PC-3 (cell line): Measurements from ENCODE around the gene SPEM3. TPM values are rescaled to one million over a fixed set of nuclear protein-coding genes. Genes with fewer than 3 reads are reported as not detected.

Experiments
- ATAC-seq: fragments of 200-7000 bp; cut with Tn5 transposase; 2 replicates; pipeline ENCODE4 v1.9.1; 2020; ENCODE audit warnings: mild to moderate bottlenecking, moderate library complexity
- BruUV-seq: library from RNA; stranded (reverse); fragments of 400-500 nt; replicated peaks from 2 replicates; lab custom pipeline; 2021; lab: Mats Ljungman, UMichigan
- CTCF ChIA-PET: fragments of 300-600 bp; sonication (Branson Sonifier 250); formaldehyde crosslinking; loops from one replicate; lab custom pipeline; 2022; ENCODE audit warnings: antibody characterized with exemption; lab: Charles Lee
- POLR2A ChIA-PET: fragments of 300-600 bp; sonication (Branson Sonifier 250); formaldehyde crosslinking; loops from one replicate; lab custom pipeline; 2022; ENCODE audit warnings: antibody characterized with exemption; ENCODE audit not compliant: unreplicated experiment; lab: Charles Lee
- DNase-seq: peaks from one replicate; pipeline ENCODE4 v3.0.0-alpha.2; 2015
- H2AFZ ChIP-seq: fragments of 300-600 bp; sonication (generic); 2 replicates; pipeline ENCODE4 v1.6.0; 2016; ENCODE audit warnings: antibody characterized with exemption, low read length
- H3F3A ChIP-seq: fragments of 300-600 bp; sonication (generic); one replicate; pipeline ENCODE4 v1.6.0; 2017; ENCODE audit warnings: antibody characterized with exemption, low read length, control low read depth, mild to moderate bottlenecking; ENCODE audit not compliant: unreplicated experiment
- H3K27ac ChIP-seq: fragments of 300-600 bp; sonication (generic); 2 replicates; pipeline ENCODE4 v1.5.1; 2016; ENCODE audit warnings: mild to moderate bottlenecking, low read length
- H3K27me3 ChIP-seq: fragments of 300-600 bp; sonication (generic); 2 replicates; pipeline ENCODE4 v1.6.1; 2016; ENCODE audit warnings: low read length, mixed read lengths
- H3K36me3 ChIP-seq: fragments of 300-600 bp; sonication (generic); 2 replicates; pipeline ENCODE4 v1.6.1; 2016; ENCODE audit warnings: low read depth, mixed run types, low read length, mixed read lengths
- H3K4me1 ChIP-seq: fragments of 300-600 bp; sonication (generic); 2 replicates; pipeline ENCODE4 v1.5.1; 2016; ENCODE audit warnings: low read length; ENCODE audit not compliant: insufficient read depth
- H3K4me2 ChIP-seq: fragments of 300-600 bp; sonication (generic); 2 replicates; pipeline ENCODE4 v1.6.0; 2016; ENCODE audit warnings: low read length
- H3K4me3 ChIP-seq: fragments of 300-600 bp; sonication (generic); 2 replicates; pipeline ENCODE4 v1.5.1; 2016; ENCODE audit warnings: mild to moderate bottlenecking, low read length, mixed read lengths
- H3K79me2 ChIP-seq: fragments of 300-600 bp; sonication (generic); 2 replicates; pipeline ENCODE4 v1.6.1; 2017; ENCODE audit warnings: low read length, mixed read lengths
- H3K9ac ChIP-seq: fragments of 300-600 bp; sonication (generic); 2 replicates; pipeline ENCODE4 v1.6.0; 2016; ENCODE audit warnings: mild to moderate bottlenecking, low read length
- H3K9me2 ChIP-seq: fragments of 300-600 bp; sonication (generic); replicated peaks from 2 replicates; pipeline ENCODE4 v1.6.1; 2016; ENCODE audit warnings: mixed run types, low read length, mixed read lengths
- H3K9me3 ChIP-seq: fragments of 300-600 bp; sonication (generic); 2 replicates; pipeline ENCODE4 v1.6.1; 2016; ENCODE audit warnings: low read length, mixed read lengths
- H4K20me1 ChIP-seq: fragments of 300-600 bp; sonication (generic); 2 replicates; pipeline ENCODE4 v1.6.1; 2016; ENCODE audit warnings: low read length, mixed read lengths
- EZH2 ChIP-seq: fragments of 300-600 bp; sonication (generic); IDR thresholded peaks from one replicate; pipeline ENCODE4 v1.6.1; 2017; ENCODE audit warnings: antibody characterized with exemption, mild to moderate bottlenecking, low read length; ENCODE audit not compliant: unreplicated experiment
- EZH2phosphoT487 ChIP-seq: fragments of 300-600 bp; sonication (generic); IDR thresholded peaks from 2 replicates; pipeline ENCODE4 v1.6.1; 2018; ENCODE audit warnings: mild to moderate bottlenecking, antibody characterized with exemption, low read length, borderline replicate concordance
- intact Hi-C: fragments of 100-400 bp; cut with micrococcal nuclease; formaldehyde crosslinking; loops from 2 replicates; pipeline ENCODE4 v1.9.0; 2023
- total RNA-seq: library from RNA; depleted of rRNA; stranded (reverse); fragments of >200 nt; gene quantifications from 2 replicates; pipeline ENCODE4 v1.2.3, GENCODE V29; 2014
- TF ChIP-seq, protein P1 (sequence below): fragments of 300-600 bp; sonication (generic); conservative IDR thresholded peaks from 2 replicates; pipeline ENCODE4 v1.5.1; 2017; ENCODE audit warnings: antibody characterized with exemption, low read depth, mild to moderate bottlenecking, low read length

The SPEM3 gene
- total RNA-seq, 1 experiment from 2014 or later: not detected

DNA sequence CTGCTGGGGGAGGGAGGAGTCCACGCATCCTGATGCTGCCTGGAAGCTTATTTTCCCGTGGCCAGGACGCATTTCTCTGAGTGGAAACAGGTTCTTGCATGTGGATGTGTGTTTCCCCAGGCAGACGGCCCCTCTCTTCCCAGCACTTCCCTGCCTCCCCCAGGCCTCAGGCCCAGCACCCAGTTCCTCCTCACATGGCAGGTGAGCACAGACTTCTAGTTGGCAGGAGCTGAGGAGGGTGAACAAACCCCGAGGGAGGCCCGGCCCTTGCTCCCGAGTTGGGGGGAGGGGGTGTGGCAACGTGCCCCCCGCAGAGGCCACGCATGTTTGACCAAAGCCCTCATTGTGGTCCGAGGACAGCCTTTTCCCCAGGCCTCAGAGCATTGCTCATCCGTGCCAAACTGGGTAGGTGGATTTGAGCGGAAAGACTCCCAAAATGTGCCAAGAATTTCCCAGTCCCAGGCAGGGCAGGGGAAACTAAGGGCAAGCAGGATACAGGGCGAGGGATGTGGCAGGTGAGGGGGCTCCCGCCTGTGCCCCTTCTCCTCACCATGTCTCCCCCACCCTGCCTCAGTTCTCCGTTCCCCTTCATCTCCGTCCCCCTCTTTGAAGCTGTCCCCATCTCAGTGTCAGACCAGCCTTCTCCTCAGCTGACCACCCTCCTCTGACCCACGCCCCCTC, 10.0 kb upstream of the SPEM3 start:
- H2AFZ ChIP-seq: no peak overlapping the region
- DNase-seq (no peak), ATAC-seq (no peak)
- H3F3A ChIP-seq: no peaks in the 10 kb centered on the region
- no peaks in the 10 kb centered on the region for H3K79me2 ChIP-seq
- no peak for TF ChIP-seq EZH2
- no peak for TF ChIP-seq EZH2phosphoT487
- TF ChIP-seq, protein P1, sequence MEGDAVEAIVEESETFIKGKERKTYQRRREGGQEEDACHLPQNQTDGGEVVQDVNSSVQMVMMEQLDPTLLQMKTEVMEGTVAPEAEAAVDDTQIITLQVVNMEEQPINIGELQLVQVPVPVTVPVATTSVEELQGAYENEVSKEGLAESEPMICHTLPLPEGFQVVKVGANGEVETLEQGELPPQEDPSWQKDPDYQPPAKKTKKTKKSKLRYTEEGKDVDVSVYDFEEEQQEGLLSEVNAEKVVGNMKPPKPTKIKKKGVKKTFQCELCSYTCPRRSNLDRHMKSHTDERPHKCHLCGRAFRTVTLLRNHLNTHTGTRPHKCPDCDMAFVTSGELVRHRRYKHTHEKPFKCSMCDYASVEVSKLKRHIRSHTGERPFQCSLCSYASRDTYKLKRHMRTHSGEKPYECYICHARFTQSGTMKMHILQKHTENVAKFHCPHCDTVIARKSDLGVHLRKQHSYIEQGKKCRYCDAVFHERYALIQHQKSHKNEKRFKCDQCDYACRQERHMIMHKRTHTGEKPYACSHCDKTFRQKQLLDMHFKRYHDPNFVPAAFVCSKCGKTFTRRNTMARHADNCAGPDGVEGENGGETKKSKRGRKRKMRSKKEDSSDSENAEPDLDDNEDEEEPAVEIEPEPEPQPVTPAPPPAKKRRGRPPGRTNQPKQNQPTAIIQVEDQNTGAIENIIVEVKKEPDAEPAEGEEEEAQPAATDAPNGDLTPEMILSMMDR: no peak
- H3K27me3 ChIP-seq: no peaks in the 10 kb centered on the region
- POLR2A ChIA-PET: no interaction called here
- H3K4me3 ChIP-seq: no peak overlapping the region
- H3K9me2 ChIP-seq: no peaks in the 10 kb centered on the region
- CTCF ChIA-PET: no interaction called here
- no peaks in the 10 kb centered on the region for H3K36me3 ChIP-seq
- BruUV-seq: TSS peak; percentile 44
- no peak overlapping the region for H3K27ac ChIP-seq
- H3K9ac ChIP-seq: no peak overlapping the region
- no peaks in the 10 kb centered on the region for H3K9me3 ChIP-seq
- H4K20me1 ChIP-seq: no peaks in the 10 kb centered on the region
- no peak overlapping the region for H3K4me2 ChIP-seq
- H3K4me1 ChIP-seq: no peaks in the 10 kb centered on the region
- intact Hi-C loops: no loop called here

- DNase-seq (no peak), ATAC-seq (no peak)
- Histone ChIP-seq H2AFZ (no peak within 1 kb of the TSS), H3K27ac (no peak within 1 kb of the TSS), H3K9ac (no peak within 1 kb of the TSS), H3K36me3 (no peaks in the 10 kb centered on the region), H4K20me1 (no peaks in the 10 kb centered on the region), H3K9me2 (no peaks in the 10 kb centered on the region), H3F3A (no peaks in the 10 kb centered on the region), H3K9me3 (no peaks in the 10 kb centered on the region), H3K4me3 (no peak within 1 kb of the TSS), H3K79me2 (no peaks in the 10 kb centered on the region), H3K27me3 (no peaks in the 10 kb centered on the region), H3K4me1 (no peaks in the 10 kb centered on the region), H3K4me2 (no peak within 1 kb of the TSS)
- intact Hi-C loops: no loop called here
- no peak for TF ChIP-seq EZH2
- ChIA-PET POLR2A (no interaction called here), CTCF (no interaction called here)
- BruUV-seq: no TSS peak
Observed at GRCh38 chr17:7419819-7420610, 8.6 kb upstream of the SPEM3 start, which contains the start of gene SPEM1. SPEM1 (plus strand) TSS chr17:7420324; CDS start chr17:7420385, 61 bp downstream.

DNA sequence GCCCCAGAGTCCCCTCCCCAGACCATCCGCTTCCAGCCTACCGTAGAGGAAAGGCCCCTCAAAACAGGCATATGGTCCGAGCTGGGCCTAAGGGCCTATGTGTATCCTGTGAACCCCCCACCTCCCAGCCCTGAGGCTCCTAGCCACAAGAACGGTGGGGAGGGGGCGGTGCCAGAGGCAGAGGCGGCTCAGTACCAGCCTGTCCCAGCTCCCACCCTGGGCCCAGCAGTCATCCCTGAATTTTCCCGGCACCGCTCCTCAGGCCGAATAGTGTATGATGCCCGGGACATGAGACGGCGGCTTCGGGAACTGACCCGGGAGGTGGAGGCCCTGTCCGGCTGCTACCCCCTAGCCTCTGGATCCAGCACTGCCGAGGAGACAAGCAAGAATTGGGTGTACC, 7.5 kb upstream of the SPEM3 start:
- ATAC-seq: no peak
- Histone ChIP-seq H3K4me1 (no peaks in the 10 kb centered on the region), H3K9me2 (no peaks in the 10 kb centered on the region), H3K4me2 (no peak overlapping the region), H3K27ac (no peak overlapping the region), H3F3A (no peaks in the 10 kb centered on the region), H3K4me3 (no peak overlapping the region), H3K79me2 (no peaks in the 10 kb centered on the region), H2AFZ (no peak overlapping the region), H3K9me3 (no peaks in the 10 kb centered on the region), H3K9ac (no peak overlapping the region), H3K27me3 (no peaks in the 10 kb centered on the region), H4K20me1 (no peaks in the 10 kb centered on the region), H3K36me3 (no peaks in the 10 kb centered on the region)
- TF ChIP-seq EZH2phosphoT487: no peak
- TF ChIP-seq, protein P1: no peak
- no peak for TF ChIP-seq EZH2
- ChIA-PET CTCF (no interaction called here), POLR2A (no interaction called here)
- no TSS peak for BruUV-seq
- DNase-seq: no peak
- intact Hi-C loops: no loop called here
